Effector memory CD8-positive, alpha-beta T cell (primary cell): Measurements from ENCODE around the gene FBXL14.

ENCODE experiments used
- ATAC-seq: fragments of 150-1000 bp; cut with Tn5 transposase; replicated peaks from 2 replicates; pipeline ENCODE4 v1.10.0; 2021; ENCODE audit warnings: mild to moderate bottlenecking, moderate library complexity
- DNase-seq, 3 experiments: peaks; one replicate each; pipeline ENCODE4 v3.0.0; 2021
- H3K27ac Mint-ChIP-seq, 2 donors: one replicate each; pipeline ENCODE4 v1.8.0; 2022; ENCODE audit warnings: mild to moderate bottlenecking in 2 of 2, mixed read lengths in 2 of 2, moderate library complexity in 2 of 2
- H3K27me3 Mint-ChIP-seq, 2 donors: one replicate each; pipeline ENCODE4 v1.8.0; 2022; ENCODE audit warnings: mixed read lengths in 2 of 2
- H3K36me3 Mint-ChIP-seq: one replicate; pipeline ENCODE4 v1.8.0; 2022; ENCODE audit warnings: mild to moderate bottlenecking, moderate library complexity, mixed read lengths; ENCODE audit not compliant: insufficient read depth
- H3K4me1 Mint-ChIP-seq, 2 donors: one replicate each; pipeline ENCODE4 v1.8.0; 2022; ENCODE audit warnings: low read depth in 2 of 2, mixed read lengths in 2 of 2
- H3K4me3 Mint-ChIP-seq, 2 donors: one replicate each; pipeline ENCODE4 v1.8.0; 2022; ENCODE audit warnings: mild to moderate bottlenecking in 2 of 2, mixed read lengths in 2 of 2, moderate library complexity in 2 of 2
- H3K9me3 Mint-ChIP-seq, 2 donors: one replicate each; pipeline ENCODE4 v1.8.0; 2022; ENCODE audit warnings: mixed read lengths in 2 of 2
- total RNA-seq, 9 experiments: gene quantifications; one replicate each; lab custom pipeline; 2026; lab: John Stamatoyannopoulos, UW

The FBXL14 gene, protein sequence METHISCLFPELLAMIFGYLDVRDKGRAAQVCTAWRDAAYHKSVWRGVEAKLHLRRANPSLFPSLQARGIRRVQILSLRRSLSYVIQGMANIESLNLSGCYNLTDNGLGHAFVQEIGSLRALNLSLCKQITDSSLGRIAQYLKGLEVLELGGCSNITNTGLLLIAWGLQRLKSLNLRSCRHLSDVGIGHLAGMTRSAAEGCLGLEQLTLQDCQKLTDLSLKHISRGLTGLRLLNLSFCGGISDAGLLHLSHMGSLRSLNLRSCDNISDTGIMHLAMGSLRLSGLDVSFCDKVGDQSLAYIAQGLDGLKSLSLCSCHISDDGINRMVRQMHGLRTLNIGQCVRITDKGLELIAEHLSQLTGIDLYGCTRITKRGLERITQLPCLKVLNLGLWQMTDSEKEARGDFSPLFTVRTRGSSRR
- 19.7 to 41.7 (median 25.6) reads per million in 9 experiments for total RNA-seq

GRCh38 chr12:1594261-1595025, at the start of gene FBXL14:
FBXL14 (minus strand) TSS chr12:1594581; CDS start chr12:1594066, 515 bp downstream.
- H3K27ac Mint-ChIP-seq, result peak within 1 kb of the TSS; percentile 94 to 96
- peak; percentile 69 for ATAC-seq
- H3K27me3 Mint-ChIP-seq, result no peaks in the 10 kb centered on the region
- H3K36me3 Mint-ChIP-seq, result peaks cover 33% of the 10 kb centered on the region
- peaks cover 44 to 45% of the 10 kb centered on the region in 2 donors for H3K4me1 Mint-ChIP-seq
- H3K4me3 Mint-ChIP-seq, result peak within 1 kb of the TSS; percentile 89 to 94
- H3K9me3 Mint-ChIP-seq, result no peaks in the 10 kb centered on the region
- DNase-seq, result peak; percentile 92 to 93 (median 92)

DNA sequence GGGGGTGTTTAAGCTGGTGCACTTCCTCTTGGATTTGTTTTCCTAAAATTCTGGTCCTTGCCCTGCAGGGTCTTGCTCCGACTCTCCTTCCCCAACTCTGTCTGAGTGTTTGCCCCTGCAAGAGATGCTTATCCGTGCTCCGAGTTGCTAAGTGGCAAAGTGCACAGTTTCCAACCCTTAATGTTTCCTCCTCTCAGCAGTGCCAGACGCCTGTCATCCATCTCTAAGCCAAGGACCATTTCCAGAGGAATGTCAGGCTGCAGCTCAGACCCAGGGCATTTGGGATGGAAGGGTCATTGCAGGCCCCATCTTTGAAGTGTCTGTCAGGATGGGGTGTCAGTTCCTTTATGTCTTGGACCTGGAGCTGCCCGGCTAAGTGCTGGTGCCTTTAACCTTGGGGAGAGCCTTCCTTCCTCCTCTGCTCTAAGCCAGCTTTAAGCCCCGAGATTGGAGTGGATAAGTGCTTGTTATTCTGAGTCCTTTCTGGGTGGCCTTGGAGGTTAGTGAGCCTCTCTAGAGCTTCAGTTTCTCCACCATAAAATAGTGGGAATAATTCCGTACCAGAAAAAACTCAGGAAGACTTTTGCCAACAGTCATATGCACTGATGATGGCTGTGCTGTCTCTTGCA, 49.6 kb upstream of the FBXL14 start:
- Mint-ChIP-seq H3K9me3 (no peaks in the 10 kb centered on the region), H3K4me3 (no peak overlapping the region), H3K36me3 (no peaks in the 10 kb centered on the region), H3K4me1 (peaks cover 2 to 4% of the 10 kb centered on the region in 2 donors), H3K27me3 (peaks cover 7 to 33% of the 10 kb centered on the region in 2 donors), H3K27ac (no peak overlapping the region)
- ATAC-seq (no peak), DNase-seq (no peak)

GRCh38 chr12:1643043-1643442, 48.7 kb upstream of the FBXL14 start:
- no peaks in the 10 kb centered on the region for H3K36me3 Mint-ChIP-seq
- ATAC-seq (no peak), DNase-seq (no peak)
- H3K27ac Mint-ChIP-seq, result no peak overlapping the region
- no peak overlapping the region for H3K4me3 Mint-ChIP-seq
- H3K9me3 Mint-ChIP-seq, result no peaks in the 10 kb centered on the region
- peaks cover 2 to 4% of the 10 kb centered on the region in 2 donors for H3K4me1 Mint-ChIP-seq
- H3K27me3 Mint-ChIP-seq, result peaks cover 7 to 36% of the 10 kb centered on the region in 2 donors

GRCh38 chr12:1642513-1642912, 48.1 kb upstream of the FBXL14 start:
- Mint-ChIP-seq H3K9me3 (no peaks in the 10 kb centered on the region), H3K4me3 (no peak overlapping the region), H3K27ac (no peak overlapping the region), H3K36me3 (no peaks in the 10 kb centered on the region), H3K27me3 (peaks cover 7 to 33% of the 10 kb centered on the region in 2 donors), H3K4me1 (peaks cover 2 to 4% of the 10 kb centered on the region in 2 donors)
- ATAC-seq (no peak), DNase-seq (no peak)

GRCh38 chr12:1640328-1641234, 46.2 kb upstream of the FBXL14 start:
- peaks cover 12 to 36% of the 10 kb centered on the region in 2 donors for H3K27me3 Mint-ChIP-seq
- H3K4me1 Mint-ChIP-seq, result peaks cover 2% of the 10 kb centered on the region in 2 donors
- no peaks in the 10 kb centered on the region for H3K9me3 Mint-ChIP-seq
- peak overlapping the region in 1 of 2 donors; percentile 60 for H3K27ac Mint-ChIP-seq
- ATAC-seq, result no peak
- H3K4me3 Mint-ChIP-seq, result no peak overlapping the region
- DNase-seq, result no peak
- no peaks in the 10 kb centered on the region for H3K36me3 Mint-ChIP-seq

DNA sequence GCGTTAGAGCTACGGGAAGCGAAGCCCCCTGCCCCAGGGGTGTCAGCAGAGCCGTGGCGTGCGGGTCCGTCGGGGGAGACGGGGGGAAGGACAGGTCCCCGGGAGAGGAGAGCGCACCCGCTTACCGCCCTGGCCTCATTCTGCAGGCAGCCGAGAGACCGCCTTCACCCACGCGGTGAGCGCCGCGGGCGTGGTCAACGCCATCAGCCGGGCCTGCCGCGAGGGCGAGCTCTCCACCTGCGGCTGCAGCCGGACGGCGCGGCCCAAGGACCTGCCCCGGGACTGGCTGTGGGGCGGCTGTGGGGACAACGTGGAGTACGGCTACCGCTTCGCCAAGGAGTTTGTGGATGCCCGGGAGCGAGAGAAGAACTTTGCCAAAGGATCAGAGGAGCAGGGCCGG, 45.2 kb upstream of the FBXL14 start:
- ATAC-seq (no peak), DNase-seq (no peak)
- Mint-ChIP-seq H3K4me1 (peaks cover 0 to 2% of the 10 kb centered on the region in 2 donors), H3K27ac (no peak overlapping the region), H3K36me3 (no peaks in the 10 kb centered on the region), H3K9me3 (no peaks in the 10 kb centered on the region), H3K4me3 (no peak overlapping the region), H3K27me3 (peaks cover 22 to 47% of the 10 kb centered on the region in 2 donors)

DNA sequence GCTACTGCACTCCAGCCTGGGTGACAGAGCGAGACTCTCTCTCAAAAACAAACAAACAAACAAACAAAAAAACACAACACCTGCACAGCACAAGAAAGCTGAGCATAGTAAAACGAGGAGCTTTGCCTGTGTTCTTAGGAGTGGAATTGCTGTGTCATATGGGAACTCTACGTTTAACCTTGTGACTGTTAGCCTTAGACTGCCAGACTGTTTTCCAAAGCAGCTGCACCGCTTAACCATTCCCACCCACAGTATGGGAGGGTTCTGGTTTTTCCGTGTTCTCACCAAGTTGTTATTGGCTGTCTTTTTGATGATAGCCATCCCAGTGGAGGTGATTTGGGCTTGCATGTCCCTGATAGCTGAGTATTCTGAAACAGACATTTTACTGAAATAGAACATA, 43.8 kb upstream of the FBXL14 start:
- H3K36me3 Mint-ChIP-seq, result no peaks in the 10 kb centered on the region
- no peak overlapping the region for H3K27ac Mint-ChIP-seq
- ATAC-seq (no peak), DNase-seq (no peak)
- H3K4me3 Mint-ChIP-seq, result no peak overlapping the region
- peaks cover 0 to 4% of the 10 kb centered on the region in 2 donors for H3K4me1 Mint-ChIP-seq
- H3K9me3 Mint-ChIP-seq, result no peaks in the 10 kb centered on the region
- peaks cover 25 to 60% of the 10 kb centered on the region in 2 donors for H3K27me3 Mint-ChIP-seq

- Mint-ChIP-seq H3K4me3 (no peak overlapping the region), H3K27me3 (peaks cover 42 to 74% of the 10 kb centered on the region in 2 donors), H3K4me1 (peaks cover 0 to 5% of the 10 kb centered on the region in 2 donors), H3K9me3 (no peaks in the 10 kb centered on the region), H3K27ac (no peak overlapping the region), H3K36me3 (peaks cover 5% of the 10 kb centered on the region)
- DNase-seq (no peak), ATAC-seq (no peak)
Observed at GRCh38 chr12:1635301-1636095, 41.1 kb upstream of the FBXL14 start.

- Mint-ChIP-seq H3K4me1 (peaks cover 0 to 8% of the 10 kb centered on the region in 2 donors), H3K4me3 (no peak overlapping the region), H3K36me3 (peaks cover 5% of the 10 kb centered on the region), H3K9me3 (no peaks in the 10 kb centered on the region), H3K27ac (no peak overlapping the region), H3K27me3 (peaks cover 45 to 82% of the 10 kb centered on the region in 2 donors)
- peak; percentile 49 to 64 (median 57) for DNase-seq
- peak; percentile 71 for ATAC-seq
Observed at GRCh38 chr12:1634590-1635191, 40.3 kb upstream of the FBXL14 start.

DNA sequence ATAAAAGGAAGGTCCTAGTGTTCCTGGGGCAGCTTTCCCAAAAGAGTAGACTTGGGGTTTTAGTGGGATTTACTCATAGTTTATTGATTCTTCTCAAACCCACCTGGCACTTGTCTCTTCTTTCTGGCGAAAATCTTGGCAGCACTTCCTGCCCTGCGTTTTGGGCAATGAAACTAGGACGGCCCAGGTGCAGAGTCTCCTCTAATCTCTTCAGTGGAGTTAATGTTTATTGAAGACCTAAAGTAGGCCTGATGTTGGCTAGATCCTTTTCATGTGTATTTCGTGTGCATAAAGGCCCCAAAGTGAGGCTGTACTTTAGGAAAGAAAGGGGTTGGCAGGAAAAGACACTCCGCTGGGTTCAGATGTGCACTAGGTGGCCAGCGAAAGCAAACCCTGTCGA, 39.8 kb upstream of the FBXL14 start:
- H3K27ac Mint-ChIP-seq, result no peak overlapping the region
- H3K4me1 Mint-ChIP-seq, result peaks cover 3 to 10% of the 10 kb centered on the region in 2 donors
- no peaks in the 10 kb centered on the region for H3K9me3 Mint-ChIP-seq
- peaks cover 50 to 84% of the 10 kb centered on the region in 2 donors for H3K27me3 Mint-ChIP-seq
- peaks cover 5% of the 10 kb centered on the region for H3K36me3 Mint-ChIP-seq
- no peak for ATAC-seq
- DNase-seq, result no peak
- no peak overlapping the region for H3K4me3 Mint-ChIP-seq

- H3K27me3 Mint-ChIP-seq, result peaks cover 57 to 84% of the 10 kb centered on the region in 2 donors
- no peak for DNase-seq
- no peaks in the 10 kb centered on the region for H3K9me3 Mint-ChIP-seq
- ATAC-seq, result no peak
- H3K27ac Mint-ChIP-seq, result no peak overlapping the region
- H3K4me3 Mint-ChIP-seq, result no peak overlapping the region
- peaks cover 8 to 15% of the 10 kb centered on the region in 2 donors for H3K4me1 Mint-ChIP-seq
- peaks cover 5% of the 10 kb centered on the region for H3K36me3 Mint-ChIP-seq
Observed at GRCh38 chr12:1633459-1633858, 39.1 kb upstream of the FBXL14 start.

DNA sequence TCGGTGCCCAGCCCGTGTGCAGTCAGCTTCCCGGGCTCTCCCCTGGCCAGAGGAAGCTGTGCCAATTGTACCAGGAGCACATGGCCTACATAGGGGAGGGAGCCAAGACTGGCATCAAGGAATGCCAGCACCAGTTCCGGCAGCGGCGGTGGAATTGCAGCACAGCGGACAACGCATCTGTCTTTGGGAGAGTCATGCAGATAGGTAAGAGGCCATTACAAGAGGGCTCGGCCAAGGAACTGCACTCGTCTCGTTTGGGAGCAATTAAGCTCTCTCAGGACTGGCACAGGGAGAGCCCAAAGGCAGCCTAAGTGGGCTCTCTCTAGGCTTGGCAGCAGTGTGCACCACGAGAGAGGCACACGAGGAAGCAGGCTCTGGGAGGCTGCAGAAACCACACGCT, 38.3 kb upstream of the FBXL14 start:
- H3K9me3 Mint-ChIP-seq, result no peaks in the 10 kb centered on the region
- H3K27me3 Mint-ChIP-seq, result peaks cover 63 to 85% of the 10 kb centered on the region in 2 donors
- H3K4me1 Mint-ChIP-seq, result peaks cover 8 to 15% of the 10 kb centered on the region in 2 donors
- H3K27ac Mint-ChIP-seq, result no peak overlapping the region
- peaks cover 5% of the 10 kb centered on the region for H3K36me3 Mint-ChIP-seq
- ATAC-seq, result no peak
- no peak overlapping the region for H3K4me3 Mint-ChIP-seq
- no peak for DNase-seq
